ENCODE measurements around the gene AFM. TPM values are rescaled to one million over a fixed set of nuclear protein-coding genes. Genes with fewer than 3 reads are reported as not detected.

Gene AFM
- total RNA-seq, 1 donor from 2014 or later, result not detected

GRCh38 chr4:73454920-73455319 lies 26.6 kb upstream of the AFM start:
- Mint-ChIP-seq H3K4me3 (no peak overlapping the region), H3K27ac (no peak overlapping the region), H3K27me3 (ENCODE audit: insufficient read depth) (peaks cover 5% of the 10 kb centered on the region), H3K36me3 (ENCODE audit: low read depth) (no peaks in the 10 kb centered on the region), H3K9me3 (no peaks in the 10 kb centered on the region), H3K4me1 (ENCODE audit: low read depth) (no peaks in the 10 kb centered on the region)
- intact Hi-C loops (cut with micrococcal nuclease), result no loop called here
- no peak for DNase-seq (ENCODE audit: low spot score)

DNA sequence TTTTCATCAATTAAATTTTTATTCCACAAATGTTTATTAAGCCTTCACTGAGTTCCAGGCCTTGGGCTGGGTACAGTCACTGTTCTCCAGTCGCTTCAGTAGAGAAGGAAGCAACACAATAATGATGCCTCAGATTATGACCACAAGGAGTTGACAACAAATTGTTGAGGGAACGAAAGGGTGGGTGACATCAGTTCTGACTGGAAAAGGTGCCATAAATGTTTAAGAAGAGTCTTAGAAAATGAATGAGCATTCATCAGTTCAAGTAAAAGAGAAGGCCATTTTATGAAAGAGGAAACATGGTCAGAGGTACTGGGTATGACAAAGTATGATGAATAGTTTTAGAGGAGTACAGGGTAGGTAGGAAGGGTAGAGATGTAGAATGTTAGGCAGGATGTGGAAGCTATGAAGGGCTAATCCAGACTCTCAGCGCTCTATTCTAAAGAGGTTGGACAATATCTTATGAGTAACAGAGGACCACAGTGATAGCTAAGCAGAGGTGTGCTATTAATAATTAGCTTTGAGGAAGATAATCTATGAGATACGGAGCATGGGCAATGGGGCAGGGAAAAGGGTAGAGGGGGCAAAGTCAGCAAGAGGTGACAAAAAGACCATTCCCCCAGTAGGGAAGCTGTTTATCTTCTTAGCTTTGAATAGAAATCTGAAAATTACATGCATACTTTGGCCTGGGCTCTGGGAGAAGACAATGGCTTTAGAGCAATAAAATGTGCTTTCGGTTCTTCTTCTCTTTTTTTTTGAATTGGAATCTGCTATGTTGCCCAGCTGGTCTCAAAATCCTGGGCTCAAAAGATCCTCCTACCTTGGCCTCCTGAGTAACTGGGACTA lies 25.1 kb upstream of the AFM start:
- no peaks in the 10 kb centered on the region for H3K9me3 Mint-ChIP-seq
- intact Hi-C loops (cut with micrococcal nuclease), result no loop called here
- H3K36me3 Mint-ChIP-seq (ENCODE audit: low read depth), result no peaks in the 10 kb centered on the region
- no peak overlapping the region for H3K4me3 Mint-ChIP-seq
- no peak overlapping the region for H3K27ac Mint-ChIP-seq
- H3K4me1 Mint-ChIP-seq (ENCODE audit: low read depth), result no peaks in the 10 kb centered on the region
- H3K27me3 Mint-ChIP-seq (ENCODE audit: insufficient read depth), result peaks cover 7% of the 10 kb centered on the region
- DNase-seq (ENCODE audit: low spot score), result no peak

DNA sequence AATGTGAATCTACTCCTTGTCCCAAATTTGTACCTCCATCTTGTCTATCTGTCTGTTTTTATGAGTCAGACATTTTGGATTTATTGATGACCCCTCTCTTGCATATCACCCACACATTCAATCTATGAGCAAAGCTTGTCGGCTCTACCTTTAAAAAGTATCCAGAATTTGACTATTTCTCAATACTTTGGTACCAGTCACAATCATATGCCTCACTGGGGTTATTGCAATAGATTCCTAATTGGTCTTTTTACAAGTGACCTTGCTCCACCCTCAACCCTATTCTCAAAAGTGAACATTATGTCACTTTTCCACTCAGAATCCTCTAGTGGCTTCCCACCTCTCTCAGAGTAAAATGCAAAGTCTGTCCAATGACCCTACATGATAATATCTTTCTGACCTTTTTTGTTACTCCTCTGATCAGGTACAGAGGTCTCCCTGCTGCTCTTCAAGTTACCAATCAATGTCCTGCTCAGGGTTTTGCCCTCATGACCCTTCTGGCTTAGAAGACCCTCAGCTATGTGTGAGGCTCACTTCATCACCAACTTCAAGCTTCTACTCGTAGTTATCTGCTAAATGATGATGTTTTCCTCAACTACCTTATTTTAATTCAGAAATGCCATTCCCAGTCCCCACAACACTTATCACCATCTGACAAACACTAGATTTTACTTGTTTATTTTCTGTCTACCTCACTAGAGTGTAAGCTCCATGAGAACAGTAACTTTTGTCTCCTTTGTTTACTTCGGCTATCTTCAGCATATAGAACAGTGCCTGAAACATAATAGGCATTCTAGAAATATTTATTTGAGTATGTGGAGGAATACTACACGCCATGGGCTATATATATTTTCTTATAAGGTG lies 23.1 kb upstream of the AFM start:
- no peaks in the 10 kb centered on the region for H3K9me3 Mint-ChIP-seq
- no peak overlapping the region for H3K4me3 Mint-ChIP-seq
- no peaks in the 10 kb centered on the region for H3K4me1 Mint-ChIP-seq (ENCODE audit: low read depth)
- DNase-seq (ENCODE audit: low spot score), result no peak
- H3K36me3 Mint-ChIP-seq (ENCODE audit: low read depth), result no peaks in the 10 kb centered on the region
- no peak overlapping the region for H3K27ac Mint-ChIP-seq
- peaks cover 3% of the 10 kb centered on the region for H3K27me3 Mint-ChIP-seq (ENCODE audit: insufficient read depth)
- intact Hi-C loops (cut with micrococcal nuclease), result no loop called here

GRCh38 chr4:73459048-73459421 lies 22.5 kb upstream of the AFM start:
- Mint-ChIP-seq H3K27ac (no peak overlapping the region), H3K9me3 (no peaks in the 10 kb centered on the region), H3K27me3 (ENCODE audit: insufficient read depth) (peaks cover 5% of the 10 kb centered on the region), H3K36me3 (ENCODE audit: low read depth) (no peaks in the 10 kb centered on the region), H3K4me3 (no peak overlapping the region), H3K4me1 (ENCODE audit: low read depth) (no peaks in the 10 kb centered on the region)
- intact Hi-C loops (cut with micrococcal nuclease), result no loop called here
- DNase-seq (ENCODE audit: low spot score), result no peak

GRCh38 chr4:73460913-73461522 lies 20.5 kb upstream of the AFM start:
- no peak overlapping the region for H3K27ac Mint-ChIP-seq
- intact Hi-C loops (cut with micrococcal nuclease), result no loop called here
- H3K9me3 Mint-ChIP-seq, result no peaks in the 10 kb centered on the region
- no peaks in the 10 kb centered on the region for H3K36me3 Mint-ChIP-seq (ENCODE audit: low read depth)
- H3K4me1 Mint-ChIP-seq (ENCODE audit: low read depth), result no peaks in the 10 kb centered on the region
- peaks cover 7% of the 10 kb centered on the region for H3K27me3 Mint-ChIP-seq (ENCODE audit: insufficient read depth)
- no peak for DNase-seq (ENCODE audit: low spot score)
- no peak overlapping the region for H3K4me3 Mint-ChIP-seq

DNA sequence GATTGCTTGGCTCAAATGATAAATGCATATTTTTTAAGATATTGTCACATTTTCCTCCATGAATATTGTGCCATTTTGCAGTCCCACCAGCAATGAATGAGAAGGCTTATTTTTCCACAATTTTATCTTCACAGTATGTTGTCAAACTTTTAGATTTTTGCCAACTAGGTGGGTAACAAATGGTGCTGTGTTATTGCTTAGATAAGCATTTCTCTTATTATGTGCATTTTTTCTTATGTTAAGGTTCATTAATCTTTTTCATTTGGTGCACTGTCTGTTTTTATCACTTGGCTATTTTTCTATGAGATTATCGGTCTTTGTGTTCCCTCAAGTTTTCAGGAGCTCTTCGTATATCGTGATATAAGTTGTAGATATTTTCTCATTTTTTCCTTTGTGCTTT lies 13.4 kb upstream of the AFM start:
- no peak overlapping the region for H3K4me3 Mint-ChIP-seq
- no peaks in the 10 kb centered on the region for H3K9me3 Mint-ChIP-seq
- peaks cover 9% of the 10 kb centered on the region for H3K27me3 Mint-ChIP-seq (ENCODE audit: insufficient read depth)
- no peak overlapping the region for H3K27ac Mint-ChIP-seq
- DNase-seq (ENCODE audit: low spot score), result no peak
- H3K4me1 Mint-ChIP-seq (ENCODE audit: low read depth), result no peaks in the 10 kb centered on the region
- intact Hi-C loops (cut with micrococcal nuclease), result no loop called here
- no peaks in the 10 kb centered on the region for H3K36me3 Mint-ChIP-seq (ENCODE audit: low read depth)

- Mint-ChIP-seq H3K27ac (no peak overlapping the region), H3K27me3 (ENCODE audit: insufficient read depth) (peaks cover 4% of the 10 kb centered on the region), H3K9me3 (no peaks in the 10 kb centered on the region), H3K36me3 (ENCODE audit: low read depth) (no peaks in the 10 kb centered on the region), H3K4me3 (no peak overlapping the region), H3K4me1 (ENCODE audit: low read depth) (no peaks in the 10 kb centered on the region)
- intact Hi-C loops (cut with micrococcal nuclease), result no loop called here
- DNase-seq (ENCODE audit: low spot score), result no peak
Measured at GRCh38 chr4:73470728-73471127, 10.8 kb upstream of the AFM start.

- Mint-ChIP-seq H3K4me1 (ENCODE audit: low read depth) (no peaks in the 10 kb centered on the region), H3K9me3 (no peaks in the 10 kb centered on the region), H3K27ac (no peak overlapping the region), H3K27me3 (ENCODE audit: insufficient read depth) (no peaks in the 10 kb centered on the region), H3K36me3 (ENCODE audit: low read depth) (no peaks in the 10 kb centered on the region), H3K4me3 (no peak overlapping the region)
- DNase-seq (ENCODE audit: low spot score), result no peak
- intact Hi-C loops (cut with micrococcal nuclease), result no loop called here
Measured at GRCh38 chr4:73477176-73477575, 4.4 kb upstream of the AFM start.

DNA sequence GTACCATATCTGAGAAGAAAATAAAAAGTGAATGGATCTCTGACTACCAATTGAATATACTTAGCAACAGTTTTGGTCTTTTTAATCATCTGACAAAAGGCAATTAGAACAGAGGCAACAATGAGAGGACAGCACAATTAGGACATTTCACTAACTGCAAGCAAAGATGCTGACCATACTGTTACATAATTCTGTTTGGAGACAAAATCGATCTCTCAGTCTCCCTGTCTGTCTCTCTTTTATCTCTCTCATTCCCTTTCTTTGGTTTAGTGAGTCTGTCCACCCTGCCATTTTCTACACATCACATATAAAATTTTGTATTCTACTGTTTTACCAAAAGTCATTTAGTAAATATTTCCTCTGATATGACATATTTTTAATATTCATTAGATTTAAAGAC lies 2.2 kb upstream of the AFM start:
- Mint-ChIP-seq H3K36me3 (ENCODE audit: low read depth) (no peaks in the 10 kb centered on the region), H3K4me1 (ENCODE audit: low read depth) (no peaks in the 10 kb centered on the region), H3K4me3 (no peak overlapping the region), H3K27ac (no peak overlapping the region), H3K9me3 (no peaks in the 10 kb centered on the region), H3K27me3 (ENCODE audit: insufficient read depth) (no peaks in the 10 kb centered on the region)
- no peak for DNase-seq (ENCODE audit: low spot score)
- intact Hi-C loops (cut with micrococcal nuclease), result no loop called here

DNA sequence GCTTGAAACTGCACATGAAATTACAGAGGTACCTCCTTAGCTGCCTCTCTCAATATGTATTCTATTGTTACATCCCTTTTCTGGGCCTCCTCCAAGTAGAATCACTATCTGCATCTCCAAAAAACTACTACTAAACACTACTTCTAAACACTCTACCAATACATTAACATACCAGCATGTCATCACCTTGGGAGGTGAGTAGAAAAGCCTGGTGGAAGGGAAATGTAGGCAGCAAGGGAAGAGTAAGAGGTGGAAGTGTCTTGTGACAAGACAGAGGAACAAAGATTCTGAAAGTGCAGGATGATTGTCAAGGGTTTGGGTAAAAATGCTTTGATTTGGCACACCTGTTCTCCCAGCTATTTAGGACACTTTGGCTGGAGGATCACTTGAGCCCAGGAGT lies 3.5 kb downstream of the AFM start:
- Mint-ChIP-seq H3K4me1 (ENCODE audit: low read depth) (no peaks in the 10 kb centered on the region), H3K4me3 (no peak overlapping the region), H3K9me3 (no peaks in the 10 kb centered on the region), H3K27ac (no peak overlapping the region), H3K27me3 (ENCODE audit: insufficient read depth) (no peaks in the 10 kb centered on the region), H3K36me3 (ENCODE audit: low read depth) (no peaks in the 10 kb centered on the region)
- intact Hi-C loops (cut with micrococcal nuclease), result no loop called here
- DNase-seq (ENCODE audit: low spot score), result no peak

DNA sequence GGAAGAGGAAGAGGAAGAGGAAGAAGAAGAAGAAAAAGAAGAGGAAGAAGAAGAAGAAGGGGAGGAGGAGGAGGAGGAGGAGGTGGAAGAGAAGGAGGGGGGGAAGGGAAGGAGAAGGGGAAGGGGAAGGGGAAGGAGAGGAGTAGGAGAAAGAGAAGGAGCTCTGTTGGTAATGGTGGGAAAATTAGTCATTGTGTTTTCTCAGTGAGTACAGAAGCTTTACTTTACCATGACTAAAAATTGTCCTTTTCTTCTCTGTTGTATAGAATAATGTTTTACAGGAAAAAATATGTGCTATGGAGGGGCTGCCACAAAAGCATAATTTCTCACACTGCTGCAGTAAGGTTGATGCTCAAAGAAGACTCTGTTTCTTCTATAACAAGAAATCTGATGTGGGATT lies 4.1 kb downstream of the AFM start:
- H3K4me1 Mint-ChIP-seq (ENCODE audit: low read depth), result no peaks in the 10 kb centered on the region
- no peak overlapping the region for H3K27ac Mint-ChIP-seq
- no peak for DNase-seq (ENCODE audit: low spot score)
- no peaks in the 10 kb centered on the region for H3K9me3 Mint-ChIP-seq
- H3K4me3 Mint-ChIP-seq, result no peak overlapping the region
- no peaks in the 10 kb centered on the region for H3K27me3 Mint-ChIP-seq (ENCODE audit: insufficient read depth)
- no peaks in the 10 kb centered on the region for H3K36me3 Mint-ChIP-seq (ENCODE audit: low read depth)
- intact Hi-C loops (cut with micrococcal nuclease), result no loop called here

GRCh38 chr4:73486497-73486896 lies 5.0 kb downstream of the AFM start:
- Mint-ChIP-seq H3K4me1 (ENCODE audit: low read depth) (no peaks in the 10 kb centered on the region), H3K27me3 (ENCODE audit: insufficient read depth) (no peaks in the 10 kb centered on the region), H3K9me3 (no peaks in the 10 kb centered on the region), H3K36me3 (ENCODE audit: low read depth) (no peaks in the 10 kb centered on the region), H3K4me3 (no peak overlapping the region), H3K27ac (no peak overlapping the region)
- no peak for DNase-seq (ENCODE audit: low spot score)
- intact Hi-C loops (cut with micrococcal nuclease), result no loop called here

DNA sequence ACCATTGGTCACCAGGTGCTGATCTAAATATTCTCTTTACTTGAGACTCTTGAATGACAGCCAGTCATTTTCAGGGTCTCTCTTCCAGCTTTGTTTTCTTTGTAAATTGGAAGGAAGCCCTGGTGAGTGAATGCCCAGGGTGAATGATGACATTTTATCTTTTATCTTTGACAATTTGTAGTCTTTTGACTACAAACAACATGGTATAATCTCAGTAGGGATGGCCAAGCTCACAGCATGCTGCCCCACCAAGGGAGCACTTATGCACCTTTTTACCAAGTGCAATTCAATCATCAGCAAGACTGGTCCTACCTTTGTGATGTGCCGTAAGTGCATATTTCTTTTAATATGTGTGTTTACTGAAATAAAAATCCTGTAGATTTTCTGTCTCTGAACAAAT lies 5.7 kb downstream of the AFM start:
- H3K27ac Mint-ChIP-seq, result no peak overlapping the region
- H3K36me3 Mint-ChIP-seq (ENCODE audit: low read depth), result no peaks in the 10 kb centered on the region
- no peak overlapping the region for H3K4me3 Mint-ChIP-seq
- H3K9me3 Mint-ChIP-seq, result no peaks in the 10 kb centered on the region
- H3K4me1 Mint-ChIP-seq (ENCODE audit: low read depth), result no peaks in the 10 kb centered on the region
- no peak for DNase-seq (ENCODE audit: low spot score)
- no peaks in the 10 kb centered on the region for H3K27me3 Mint-ChIP-seq (ENCODE audit: insufficient read depth)
- intact Hi-C loops (cut with micrococcal nuclease), result no loop called here

Measured in activated T-helper 1 cell treated with anti-CD3 and anti-CD28 coated beads, Interleukin-12 subunit alpha, Interleukin-12 subunit beta, Interleukin-2, Interleukin-4 antibody, amounts not matched to agents 30 ng/mL and 10 ng/mL and 1 ng/mL, durations not matched to agents 14 hours and 24 hours and 36 hours (primary cell).